H54 (cell line): Measurements from ENCODE around the gene SOS1.
A peak's percentile ranks its signal among the peaks of the same experiment; 100 is the strongest.

Experiments used
- DNase-seq: peaks from one replicate; pipeline ENCODE4 v3.0.0; 2011; ENCODE audit warnings: low spot score, mixed read lengths; ENCODE audit not compliant: insufficient read length
- FAIRE-seq: peaks from 3 replicates; lab custom pipeline; 2011; peaks lifted over from hg19 to GRCh38; lab: Jason Lieb, UNC
- POLR2A ChIP-seq: IDR thresholded peaks from 2 replicates; pipeline ENCODE4 v1.6.1; 2011; ENCODE audit warnings: low read depth, mild to moderate bottlenecking, low read length

Gene SOS1

GRCh38 chr2:39127973-39128372 is 7.1 kb upstream of the SOS1 start:
- no peak for FAIRE-seq
- TF ChIP-seq POLR2A = no peak
- no peak for DNase-seq

GRCh38 chr2:39124746-39125057 is 3.9 kb upstream of the SOS1 start:
- FAIRE-seq (no peak), DNase-seq (no peak)
- no peak for TF ChIP-seq POLR2A

GRCh38 chr2:39124000-39124745 is 3.3 kb upstream of the SOS1 start:
- TF ChIP-seq POLR2A = peak; percentile 67
- peak; percentile 94 for DNase-seq
- peak; percentile 71 for FAIRE-seq

GRCh38 chr2:39123436-39123999 is 2.7 kb upstream of the SOS1 start:
- TF ChIP-seq POLR2A = no peak
- DNase-seq (no peak), FAIRE-seq (no peak)

GRCh38 chr2:39121523-39122063 is 742 bp upstream of the SOS1 start:
- FAIRE-seq (no peak), DNase-seq (no peak)
- no peak for TF ChIP-seq POLR2A

GRCh38 chr2:39120521-39120770 is 405 bp downstream of the SOS1 start:
- TF ChIP-seq POLR2A = no peak
- DNase-seq (no peak), FAIRE-seq (no peak)

- DNase-seq (no peak), FAIRE-seq (peak; percentile 33)
- no peak for TF ChIP-seq POLR2A
Observed at GRCh38 chr2:39119732-39120520, 925 bp downstream of the SOS1 start.

- DNase-seq (no peak), FAIRE-seq (no peak)
- TF ChIP-seq POLR2A = no peak
Observed at GRCh38 chr2:39118786-39119499, 1.9 kb downstream of the SOS1 start.

- no peak for DNase-seq
- FAIRE-seq = no peak
Observed at GRCh38 chr2:39115556-39115955, 5.3 kb downstream of the SOS1 start.

GRCh38 chr2:39114771-39115170 is 6.1 kb downstream of the SOS1 start:
- FAIRE-seq (no peak), DNase-seq (no peak)
- no peak for TF ChIP-seq POLR2A

More at GRCh38 chr2:39115556-39115955, 5.3 kb downstream of the SOS1 start:
- TF ChIP-seq POLR2A = no peak

GRCh38 chr2:39109537-39109936 is 11.3 kb downstream of the SOS1 start:
- DNase-seq = no peak
- no peak for FAIRE-seq
- TF ChIP-seq POLR2A = no peak

GRCh38 chr2:39108377-39108776 is 12.5 kb downstream of the SOS1 start:
- TF ChIP-seq POLR2A = no peak
- DNase-seq = no peak
- no peak for FAIRE-seq

- no peak for DNase-seq
- no peak for TF ChIP-seq POLR2A
- no peak for FAIRE-seq
Observed at GRCh38 chr2:39107724-39108273, 13.1 kb downstream of the SOS1 start.
